A549 (cell line): ENCODE results near the gene C6orf163.

Experiments used
- CEBPB ChIP-seq, 2 experiments: fragments of >200 bp in 1 of 2; sonication (Bioruptor Twin) in 1 of 2; formaldehyde crosslinking in 1 of 2; IDR thresholded peaks; 2 replicates each; pipeline ENCODE4 v1.6.1; 2012 to 2016
- MYC ChIP-seq: IDR thresholded peaks from 2 replicates; pipeline ENCODE4 v1.6.1; 2012; ENCODE audit warnings: mild to moderate bottlenecking, inconsistent platforms, low read length, improper control_type of control experiment, borderline replicate concordance
- POLR2A ChIP-seq: IDR thresholded peaks from 2 replicates; pipeline ENCODE4 v1.6.1; 2012; ENCODE audit warnings: mild to moderate bottlenecking, low read length
- RAD21 ChIP-seq, 2 experiments: fragments of >200 bp in 1 of 2; sonication (Bioruptor Twin) in 1 of 2; formaldehyde crosslinking in 1 of 2; IDR thresholded peaks in 1 of 2; conservative IDR thresholded peaks in 1 of 2; 2 replicates in 1 of 2; 3 replicates in 1 of 2; pipeline ENCODE4 v1.6.1; 2012 to 2018; ENCODE audit warnings: inconsistent platforms in 1 of 2
- RCOR1 ChIP-seq: fragments of 150-350 bp; IDR thresholded peaks from 2 replicates; pipeline ENCODE4 v1.6.1; 2014; ENCODE audit warnings: antibody characterized with exemption, low read length, low read depth
- RFX5 ChIP-seq: fragments of 450-650 bp; IDR thresholded peaks from 2 replicates; pipeline ENCODE4 v1.7.1; 2014; ENCODE audit warnings: antibody characterized with exemption, mild to moderate bottlenecking, moderate library complexity
- RNF2 ChIP-seq: fragments of 200-600 bp; sonication (generic); IDR thresholded peaks from 2 replicates; pipeline ENCODE4 v1.6.1; 2016; ENCODE audit warnings: low read depth, mild to moderate bottlenecking, antibody characterized with exemption, moderate library complexity, borderline replicate concordance
- SMC3 ChIP-seq: fragments of >200 bp; sonication (Bioruptor Twin); formaldehyde crosslinking; IDR thresholded peaks from 3 replicates; pipeline ENCODE4 v1.6.1; 2018; ENCODE audit warnings: inconsistent platforms
- SREBF2 ChIP-seq: fragments of 450-650 bp; IDR thresholded peaks from 2 replicates; pipeline ENCODE4 v1.6.1; 2014; ENCODE audit warnings: mild to moderate bottlenecking, moderate library complexity
- TFCP2L1 ChIP-seq: fragments of 250-450 bp; sonication (Bioruptor Pico); IDR thresholded peaks from 2 replicates; pipeline ENCODE4 v1.5.0; 2021; ENCODE audit warnings: mild to moderate bottlenecking
- TF ChIP-seq, protein P1 (sequence below): fragments of >200 bp; sonication (Bioruptor Twin); formaldehyde crosslinking; IDR thresholded peaks from 3 replicates; pipeline ENCODE4 v1.5.1; 2016
- TF ChIP-seq, protein P2 (sequence below): IDR thresholded peaks from 2 replicates; pipeline ENCODE4 v1.6.1; 2012

DNA sequence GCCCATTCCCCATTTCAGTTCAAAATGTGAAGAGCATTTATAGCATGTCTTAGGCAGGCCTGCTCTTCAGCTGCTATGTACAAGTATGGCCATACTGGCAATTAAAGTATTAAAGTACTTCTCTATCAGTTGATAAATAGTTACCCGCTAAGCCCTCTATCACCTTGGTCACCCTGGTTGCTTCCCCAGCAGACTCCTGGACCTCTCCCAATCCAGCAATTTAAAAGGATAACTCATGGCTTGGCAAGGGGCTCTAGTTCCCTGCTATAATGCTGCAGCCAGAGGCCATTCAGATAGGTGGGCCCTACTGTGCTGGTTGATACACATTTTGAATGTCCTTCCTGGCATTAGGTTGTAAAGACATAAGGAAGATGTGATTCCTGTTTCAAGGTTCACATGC, 7.0 kb downstream of the C6orf163 start:
- TF ChIP-seq MYC (no peak), RNF2 (no peak), CEBPB (IDR thresholded peaks at IDR 0.05) (no peak), RCOR1 (no peak), RFX5 (no peak), POLR2A (no peak), RAD21 (conservative IDR thresholded peaks at IDR 0.05 in 1 of 2, IDR thresholded peaks at IDR 0.05 in 1 of 2) (no peak), SMC3 (no peak), TFCP2L1 (no peak), SREBF2 (no peak)
- TF ChIP-seq, protein P1, sequence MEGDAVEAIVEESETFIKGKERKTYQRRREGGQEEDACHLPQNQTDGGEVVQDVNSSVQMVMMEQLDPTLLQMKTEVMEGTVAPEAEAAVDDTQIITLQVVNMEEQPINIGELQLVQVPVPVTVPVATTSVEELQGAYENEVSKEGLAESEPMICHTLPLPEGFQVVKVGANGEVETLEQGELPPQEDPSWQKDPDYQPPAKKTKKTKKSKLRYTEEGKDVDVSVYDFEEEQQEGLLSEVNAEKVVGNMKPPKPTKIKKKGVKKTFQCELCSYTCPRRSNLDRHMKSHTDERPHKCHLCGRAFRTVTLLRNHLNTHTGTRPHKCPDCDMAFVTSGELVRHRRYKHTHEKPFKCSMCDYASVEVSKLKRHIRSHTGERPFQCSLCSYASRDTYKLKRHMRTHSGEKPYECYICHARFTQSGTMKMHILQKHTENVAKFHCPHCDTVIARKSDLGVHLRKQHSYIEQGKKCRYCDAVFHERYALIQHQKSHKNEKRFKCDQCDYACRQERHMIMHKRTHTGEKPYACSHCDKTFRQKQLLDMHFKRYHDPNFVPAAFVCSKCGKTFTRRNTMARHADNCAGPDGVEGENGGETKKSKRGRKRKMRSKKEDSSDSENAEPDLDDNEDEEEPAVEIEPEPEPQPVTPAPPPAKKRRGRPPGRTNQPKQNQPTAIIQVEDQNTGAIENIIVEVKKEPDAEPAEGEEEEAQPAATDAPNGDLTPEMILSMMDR: no peak
- TF ChIP-seq, protein P2, sequence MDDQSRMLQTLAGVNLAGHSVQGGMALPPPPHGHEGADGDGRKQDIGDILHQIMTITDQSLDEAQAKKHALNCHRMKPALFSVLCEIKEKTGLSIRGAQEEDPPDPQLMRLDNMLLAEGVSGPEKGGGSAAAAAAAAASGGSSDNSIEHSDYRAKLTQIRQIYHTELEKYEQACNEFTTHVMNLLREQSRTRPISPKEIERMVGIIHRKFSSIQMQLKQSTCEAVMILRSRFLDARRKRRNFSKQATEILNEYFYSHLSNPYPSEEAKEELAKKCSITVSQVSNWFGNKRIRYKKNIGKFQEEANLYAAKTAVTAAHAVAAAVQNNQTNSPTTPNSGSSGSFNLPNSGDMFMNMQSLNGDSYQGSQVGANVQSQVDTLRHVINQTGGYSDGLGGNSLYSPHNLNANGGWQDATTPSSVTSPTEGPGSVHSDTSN: no peak
